Measurements from ENCODE around the gene TTLL10.

TTLL10 gene

DNA sequence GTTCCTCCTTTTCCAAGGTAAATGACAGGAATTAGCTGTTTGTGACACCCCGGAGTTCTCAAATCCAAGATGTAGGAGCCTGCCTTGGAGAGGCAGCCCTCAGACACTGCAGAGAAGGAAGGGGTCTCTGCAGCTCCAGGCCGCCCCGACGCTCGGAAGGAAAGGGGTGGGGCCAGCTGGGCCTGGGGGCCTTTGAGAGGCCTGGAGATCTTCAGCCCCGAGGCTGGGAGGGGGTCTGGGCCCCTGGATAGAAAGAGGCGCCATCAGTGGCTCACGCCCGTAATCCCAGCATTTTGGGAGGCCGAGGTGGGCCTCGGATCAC, 33.9 kb downstream of the TTLL10 start:
- no peak for DNase-seq

DNA sequence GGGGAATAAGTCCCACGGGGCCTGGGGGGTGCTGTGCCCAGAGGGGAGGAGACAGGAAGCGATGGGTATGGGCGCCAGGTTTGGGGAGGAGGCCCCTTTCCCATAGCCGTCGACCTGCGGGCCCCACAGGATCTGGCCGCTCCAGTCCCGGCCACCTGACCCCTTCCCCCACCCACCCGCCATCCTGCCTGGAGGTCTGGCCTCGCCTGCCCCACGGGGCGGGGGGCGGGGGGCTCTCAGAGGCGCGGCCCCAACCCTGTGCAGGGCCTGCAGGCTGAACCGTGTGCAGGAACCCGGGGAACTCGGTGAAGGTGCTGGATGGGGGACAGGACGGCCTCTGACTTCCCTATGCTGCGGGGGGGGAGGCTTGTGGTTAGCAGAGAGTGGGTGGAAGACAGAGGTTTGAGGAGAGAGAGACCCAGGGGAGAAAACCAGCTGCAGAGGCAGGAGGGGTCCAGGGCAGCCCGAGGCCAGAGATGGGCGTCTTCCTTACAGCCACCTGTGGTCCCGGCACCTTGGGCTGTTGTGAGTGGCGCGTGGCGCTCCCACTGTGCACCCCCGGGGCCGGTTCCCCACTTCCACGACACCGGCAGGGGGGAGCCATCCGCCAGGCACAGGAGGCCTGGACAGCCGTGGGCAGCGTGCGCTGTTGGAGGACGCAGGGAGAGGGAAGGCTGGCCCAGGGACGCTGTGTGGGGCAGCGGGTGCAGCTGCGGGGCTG, 35.2 kb downstream of the TTLL10 start:
- DNase-seq = peak; percentile 19

DNA sequence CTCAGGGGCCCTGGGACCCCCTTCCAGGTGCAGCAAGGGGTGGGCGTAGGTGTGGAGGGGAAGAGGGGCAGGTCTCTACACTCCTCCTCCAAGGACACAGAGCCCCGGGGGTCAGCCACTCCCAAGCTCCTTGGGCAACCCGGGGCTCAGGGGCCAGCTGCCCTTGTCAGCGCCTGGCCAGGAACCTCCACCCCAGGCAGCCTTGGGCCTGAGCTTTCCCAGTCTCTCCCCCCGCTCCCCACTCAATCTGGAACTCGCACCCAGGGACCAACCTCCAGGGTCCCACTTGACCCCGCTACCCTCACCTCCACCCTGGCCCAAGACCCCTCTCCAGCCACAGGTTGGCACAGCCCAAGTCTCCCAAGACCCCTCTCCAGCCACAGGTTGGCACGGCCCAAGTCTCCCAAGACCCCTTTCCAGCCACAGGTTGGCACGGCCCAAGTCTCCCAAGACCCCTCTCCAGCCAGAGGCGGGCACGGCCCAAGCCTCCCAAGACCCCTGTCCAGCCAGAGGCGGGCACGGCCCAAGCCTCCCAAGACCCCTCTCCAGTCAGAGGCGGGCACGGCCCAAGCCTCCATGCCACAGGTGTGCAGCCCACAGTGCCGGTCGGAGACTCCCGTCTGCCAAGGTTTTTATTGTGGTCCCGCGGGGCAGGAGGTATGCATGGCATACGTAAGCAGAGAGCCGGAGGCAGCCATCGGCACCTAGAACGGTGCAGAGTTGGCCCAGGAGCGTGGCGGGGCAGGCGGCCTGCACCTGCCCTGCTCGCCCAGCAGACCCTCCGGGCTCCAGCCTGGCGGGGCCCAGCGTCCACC, 37.3 kb downstream of the TTLL10 start:
- no peak for DNase-seq

DNA sequence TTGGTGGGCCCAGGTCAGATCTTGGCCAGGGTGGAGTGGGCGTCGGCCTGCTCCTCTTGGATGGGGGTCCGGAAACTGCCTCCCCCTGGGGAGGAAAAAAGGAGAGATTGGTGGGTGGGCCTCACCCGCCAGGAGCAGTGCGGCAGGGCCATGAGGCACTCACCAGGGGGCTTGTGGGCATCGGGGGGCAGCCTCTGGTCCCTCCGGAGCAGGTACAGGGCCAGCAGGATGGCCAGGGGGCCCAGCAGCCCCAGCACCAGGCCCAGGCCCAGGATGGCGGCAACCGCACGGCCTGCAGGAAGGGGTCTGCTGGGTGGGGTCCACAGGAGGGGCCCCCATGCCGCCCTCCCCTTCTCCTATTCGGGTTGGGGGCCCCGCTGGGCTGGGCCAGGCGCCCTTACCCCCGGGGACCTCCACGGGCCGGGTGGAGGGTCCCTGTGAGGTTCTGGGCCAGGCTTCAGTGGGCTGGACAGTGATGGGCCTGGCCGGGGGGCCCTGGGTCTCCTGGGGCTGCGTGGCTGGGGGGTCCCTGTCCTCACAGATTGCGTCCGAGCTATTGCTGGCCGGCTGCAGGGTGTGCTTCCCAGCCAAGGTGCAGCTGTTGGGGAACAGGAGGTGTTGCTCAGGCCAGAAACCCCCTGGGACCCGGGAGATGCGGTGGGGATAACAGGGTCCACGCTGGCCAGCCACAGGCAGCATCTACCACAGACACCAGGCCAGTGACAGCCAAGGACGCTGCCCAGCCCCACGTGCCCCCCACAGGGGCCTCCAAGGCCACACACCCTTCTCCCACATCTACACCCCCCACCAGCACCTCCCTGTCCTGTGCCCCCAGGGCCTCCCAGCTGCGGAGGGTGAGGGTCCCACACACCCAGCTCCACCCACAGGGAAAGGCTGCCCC, 38.1 kb downstream of the TTLL10 start:
- DNase-seq = no peak

DNA sequence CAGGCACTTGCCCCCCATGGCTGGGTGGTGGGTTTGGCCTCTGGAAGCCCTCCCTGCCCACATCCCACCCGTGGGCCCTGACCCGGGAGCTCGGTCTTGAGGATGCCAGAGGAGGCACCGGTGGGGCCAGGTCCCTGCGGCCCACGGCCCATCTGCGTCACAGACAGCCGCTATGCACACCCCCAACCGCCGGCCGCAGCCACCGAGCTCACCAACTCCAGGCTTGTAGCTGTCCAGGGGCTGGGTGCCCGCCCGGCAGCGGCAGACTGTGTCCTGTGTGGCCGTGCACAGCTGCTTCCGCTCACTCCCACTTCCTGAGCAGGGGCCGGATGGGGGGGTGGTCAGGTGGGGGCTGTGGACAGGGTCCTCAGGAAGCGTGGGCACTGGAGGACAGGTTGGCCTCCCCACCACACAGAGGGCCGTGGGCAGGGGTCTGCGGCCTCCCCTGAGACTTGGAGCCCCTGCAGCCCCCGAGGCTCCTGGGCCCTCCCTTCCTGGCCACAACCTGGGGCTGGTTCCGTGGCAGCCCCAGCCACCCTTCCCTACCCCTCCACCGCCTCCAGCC, 39.2 kb downstream of the TTLL10 start:
- no peak for DNase-seq

DNA sequence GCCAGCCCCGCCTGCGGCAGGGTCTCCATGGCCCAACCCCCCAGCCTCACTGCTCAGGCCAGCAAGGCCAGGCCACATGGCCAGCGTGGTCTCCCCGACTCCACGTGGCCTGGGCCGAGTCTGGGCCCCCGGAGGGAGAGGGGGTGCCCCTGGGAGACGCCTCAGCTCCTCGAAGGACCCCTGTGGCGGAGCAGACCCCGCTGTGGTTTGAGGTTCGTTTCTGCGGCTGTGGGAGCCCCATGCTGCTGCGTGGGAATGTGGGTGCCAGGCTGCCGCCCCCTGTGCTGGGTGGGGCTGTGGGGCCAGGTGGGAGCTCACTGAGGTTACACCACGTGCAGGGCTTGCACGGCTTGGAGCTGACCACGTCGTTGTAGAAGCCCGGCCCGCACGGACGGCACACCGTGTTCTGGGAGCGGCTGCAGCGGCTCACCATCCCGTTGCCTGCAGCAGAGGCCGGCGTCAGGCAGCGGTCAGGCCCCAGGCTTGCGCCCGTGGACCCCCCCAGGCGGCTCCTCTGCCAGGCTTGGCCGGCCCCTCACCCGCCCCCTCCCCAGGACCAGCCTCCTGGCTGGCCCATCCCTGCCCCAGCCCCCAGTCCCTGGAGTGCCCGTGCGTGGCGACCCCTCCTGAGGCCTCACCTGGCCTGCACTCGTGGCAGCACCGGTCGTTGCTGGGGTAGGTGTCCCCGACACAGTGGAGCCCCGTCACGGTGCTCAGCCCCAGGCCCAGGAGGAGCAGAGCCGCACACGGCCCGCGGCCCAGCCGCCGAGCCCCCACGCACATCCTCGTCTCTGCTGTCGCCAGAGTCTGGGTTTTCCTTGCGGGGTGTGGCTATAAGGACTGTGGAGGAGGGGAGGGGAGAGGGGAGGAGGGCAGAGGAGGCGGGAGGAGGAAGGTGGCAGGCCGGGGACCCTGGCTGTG, 39.9 kb downstream of the TTLL10 start, which contains the start of gene TNFRSF4:
Gene TNFRSF4 (minus strand): TSS at position 809 of the 921 bp plus-strand sequence. CDS start 26 bp downstream, at position 783.
- DNase-seq = no peak

DNA sequence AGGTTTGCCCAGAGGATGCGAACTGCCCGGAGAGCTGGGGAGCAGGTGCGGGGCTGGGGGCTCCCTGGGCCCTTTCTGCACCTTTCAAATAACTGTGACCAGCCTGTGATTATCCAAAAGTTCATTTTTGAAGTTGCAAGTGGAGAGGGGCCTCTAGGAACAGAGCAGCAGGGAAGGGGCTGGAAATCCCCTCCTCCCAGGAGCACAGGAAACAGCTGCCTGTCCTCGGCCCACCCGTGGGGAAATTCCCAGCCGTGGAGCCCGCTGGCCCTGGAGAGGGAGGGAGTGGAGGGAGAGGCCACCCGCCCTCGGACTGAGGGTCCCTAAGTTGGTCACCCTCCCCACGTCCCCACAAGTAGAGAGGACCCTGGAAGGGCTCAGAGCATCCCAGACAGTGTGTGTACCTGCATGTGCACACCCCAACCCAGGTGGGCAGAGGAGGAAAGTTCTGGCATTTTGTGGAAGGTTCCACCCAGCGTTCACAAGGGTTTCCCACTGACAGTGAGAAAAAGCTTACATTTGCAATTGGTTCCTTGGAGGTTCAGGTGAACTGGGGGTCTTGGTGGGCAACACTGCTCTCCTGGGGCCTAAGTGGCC, 41.5 kb downstream of the TTLL10 start:
- no peak for DNase-seq

DNA sequence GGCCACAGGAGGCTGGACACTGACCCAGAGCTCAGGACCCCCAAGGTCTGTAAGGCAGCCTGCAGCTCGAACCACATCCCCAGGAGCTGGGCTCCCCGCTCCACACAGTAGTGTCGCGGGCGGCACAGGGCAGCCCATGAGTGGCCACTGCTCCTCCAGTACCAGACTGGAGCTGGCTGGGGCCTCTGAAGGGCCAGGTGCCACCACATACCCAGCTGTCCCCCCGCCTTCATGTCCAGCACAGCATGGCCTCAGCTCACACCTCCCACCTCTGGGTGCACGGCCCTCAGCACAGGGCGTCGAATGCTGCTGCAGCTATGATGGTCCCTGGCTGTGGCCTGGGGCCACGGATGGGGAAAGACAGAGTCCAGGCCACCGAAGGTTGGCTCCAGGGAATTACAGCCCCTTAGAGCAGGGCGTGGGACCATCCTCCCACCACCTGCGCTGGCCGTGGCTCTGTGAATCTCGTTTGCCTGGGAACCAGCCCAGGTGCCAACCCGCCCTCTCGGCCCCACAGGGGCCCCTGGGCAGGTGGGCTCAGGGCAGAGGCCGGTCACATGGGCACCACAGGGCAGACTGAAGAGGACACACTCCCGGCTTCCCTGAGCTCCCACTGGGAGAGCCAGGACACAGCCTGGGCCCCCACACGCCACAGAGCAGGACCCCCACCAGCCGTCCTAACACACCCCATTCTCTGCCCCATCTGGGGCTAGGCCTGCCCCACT, 42.4 kb downstream of the TTLL10 start:
- DNase-seq = no peak

DNA sequence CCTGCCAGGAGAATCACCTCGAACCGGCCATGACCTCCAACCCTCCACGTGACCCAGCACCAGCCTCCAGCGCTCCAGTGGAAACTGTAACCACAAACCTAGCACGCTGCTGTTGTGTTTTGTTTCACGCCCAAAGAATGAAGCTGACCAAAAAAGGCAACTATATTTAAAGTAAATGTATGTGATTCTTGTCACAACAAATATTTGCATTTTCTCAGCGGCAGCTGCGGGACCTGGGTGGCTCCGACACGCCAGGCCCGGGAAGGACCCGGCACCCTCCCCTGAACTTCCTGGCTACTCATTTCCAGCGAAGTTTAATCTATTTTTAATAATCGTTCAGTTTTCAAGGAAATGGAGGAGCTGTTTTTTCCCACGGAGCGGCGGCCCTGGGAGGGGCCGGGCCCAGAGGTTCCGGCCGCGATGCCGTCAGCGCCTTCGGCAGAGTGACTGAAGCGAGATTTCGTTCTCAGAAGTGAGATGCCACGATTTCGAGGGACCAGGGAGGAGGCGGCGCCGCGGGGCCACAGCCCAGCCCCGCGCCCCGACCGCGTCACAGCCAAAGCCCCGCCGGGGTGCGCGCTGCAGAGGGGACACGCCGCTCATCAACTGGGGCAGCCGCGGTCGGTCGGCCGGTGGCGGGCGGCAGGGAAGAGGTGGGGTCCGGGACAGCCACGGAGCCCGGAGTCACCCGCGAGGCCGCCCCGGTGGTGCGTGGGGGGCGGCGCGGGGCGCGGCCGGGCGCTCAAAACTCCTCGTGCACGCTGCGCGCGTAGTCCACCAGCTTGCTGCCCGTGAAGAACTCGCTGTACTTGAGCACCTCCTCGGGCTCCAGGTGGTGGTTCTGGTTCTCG, 43.3 kb downstream of the TTLL10 start:
- DNase-seq = no peak

DNA sequence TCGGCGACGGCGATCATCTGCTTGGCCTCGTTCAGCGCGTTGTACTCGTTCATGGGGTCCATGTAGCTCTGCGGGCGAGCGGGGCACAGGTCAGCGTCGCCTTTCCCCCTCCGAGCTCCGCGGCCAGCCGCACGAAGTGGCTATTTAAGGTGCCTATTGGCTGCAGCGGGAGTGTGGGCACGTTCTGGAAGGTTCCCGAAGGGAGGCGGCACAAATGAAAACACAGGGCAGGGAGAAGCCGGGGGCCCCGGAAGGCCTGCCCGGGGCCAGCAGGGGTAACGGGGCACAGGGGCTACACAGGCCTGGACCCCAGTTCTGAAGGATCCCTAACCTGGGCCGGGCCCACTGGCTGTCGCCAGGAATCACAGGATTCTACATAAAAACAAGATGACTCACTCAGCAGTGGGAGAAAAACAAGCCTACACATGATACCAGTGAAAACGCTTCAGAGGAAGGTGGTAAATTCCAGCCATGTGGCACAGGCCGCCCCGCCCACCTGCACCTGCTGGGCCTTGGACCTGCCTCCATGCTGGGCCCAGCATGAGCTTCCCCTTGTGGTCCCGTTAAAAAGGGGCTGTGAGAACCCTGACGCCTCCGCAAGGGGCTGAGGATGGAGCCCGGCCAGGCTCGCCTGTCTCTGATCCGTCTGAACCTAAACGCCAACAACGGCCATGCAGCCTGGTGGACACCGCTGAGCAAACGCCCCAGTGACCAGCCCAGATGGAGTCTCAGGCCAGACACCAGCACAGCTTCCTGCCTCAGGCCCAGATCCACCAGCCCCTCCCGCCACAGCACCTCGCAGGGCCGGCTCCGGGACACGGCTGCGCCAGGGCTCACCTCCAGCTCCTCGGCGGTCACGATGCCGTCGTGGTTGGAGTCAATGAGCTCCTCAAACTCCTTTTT, 44.2 kb downstream of the TTLL10 start:
- DNase-seq = no peak

DNA sequence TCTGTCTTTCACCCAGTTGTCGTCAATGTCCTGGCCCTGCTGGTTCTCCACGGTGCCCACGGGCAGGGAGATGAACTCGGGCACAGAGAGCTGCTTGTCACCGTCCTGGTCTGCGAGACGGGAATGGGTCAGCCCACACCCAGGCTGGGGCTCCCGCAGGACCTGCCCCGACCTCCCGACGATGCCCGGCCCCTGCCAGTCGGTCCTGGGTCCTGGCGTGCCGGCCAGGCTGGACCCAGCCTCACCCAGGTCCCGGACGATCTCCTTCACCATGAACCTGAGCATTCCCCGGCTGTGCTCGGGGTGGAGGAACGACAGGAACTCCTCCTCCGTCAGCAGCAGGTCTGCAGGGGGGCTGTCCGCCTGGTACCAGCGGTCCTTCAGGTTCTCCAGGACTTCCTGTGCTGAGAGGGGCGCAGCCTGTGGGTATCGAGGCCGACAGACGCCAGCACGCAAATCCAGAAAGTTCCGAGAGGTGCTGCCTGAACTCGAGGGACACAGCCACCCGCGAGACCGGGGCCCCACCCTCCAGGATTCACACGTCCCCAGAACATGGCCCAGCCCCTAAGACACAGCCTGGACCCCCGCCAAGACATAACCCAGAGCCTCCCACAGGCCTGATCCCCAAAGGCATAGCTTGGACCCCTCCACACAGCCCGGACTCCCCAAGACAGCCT, 45.0 kb downstream of the TTLL10 start:
- DNase-seq = no peak

DNA sequence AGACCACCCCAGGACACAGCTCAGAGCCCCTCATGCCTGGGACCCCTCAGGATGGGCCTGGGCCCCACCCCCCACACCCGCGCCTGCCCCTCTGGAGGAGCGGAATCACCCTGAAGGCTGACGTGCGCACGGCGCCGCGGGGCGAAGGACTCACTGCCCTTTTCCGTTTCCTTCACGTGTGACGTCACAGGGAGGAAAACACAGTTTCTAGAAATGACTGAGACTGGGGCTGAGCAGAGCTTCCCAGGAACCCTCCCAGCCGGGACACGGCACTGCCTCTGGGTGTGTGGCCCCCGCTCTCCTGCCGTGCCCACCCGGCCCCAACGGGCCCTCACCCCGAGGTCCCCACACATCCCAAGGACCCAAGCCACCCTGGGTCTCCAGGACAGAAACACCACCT, 45.7 kb downstream of the TTLL10 start:
- no peak for DNase-seq

DNA sequence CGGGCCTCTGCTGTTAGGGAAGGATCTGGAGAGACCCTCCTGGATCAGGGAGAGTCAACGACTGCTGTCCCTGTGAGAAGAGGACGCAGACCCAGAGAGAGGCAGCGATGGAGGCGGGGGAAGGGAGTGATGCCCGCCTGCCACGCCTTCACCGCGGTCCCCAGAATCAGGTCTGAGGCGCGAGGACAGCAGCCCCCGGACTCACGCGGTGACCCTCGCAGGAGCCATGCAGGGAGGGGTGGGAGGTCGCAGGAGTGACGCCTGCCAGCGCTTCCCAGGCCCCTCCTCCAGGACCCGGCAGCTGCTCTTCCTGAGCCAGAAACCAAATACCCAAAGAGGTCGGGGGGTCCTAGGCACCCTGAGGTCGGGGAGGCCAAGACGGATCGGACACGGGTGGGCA, 46.5 kb downstream of the TTLL10 start:
- DNase-seq = no peak

DNA sequence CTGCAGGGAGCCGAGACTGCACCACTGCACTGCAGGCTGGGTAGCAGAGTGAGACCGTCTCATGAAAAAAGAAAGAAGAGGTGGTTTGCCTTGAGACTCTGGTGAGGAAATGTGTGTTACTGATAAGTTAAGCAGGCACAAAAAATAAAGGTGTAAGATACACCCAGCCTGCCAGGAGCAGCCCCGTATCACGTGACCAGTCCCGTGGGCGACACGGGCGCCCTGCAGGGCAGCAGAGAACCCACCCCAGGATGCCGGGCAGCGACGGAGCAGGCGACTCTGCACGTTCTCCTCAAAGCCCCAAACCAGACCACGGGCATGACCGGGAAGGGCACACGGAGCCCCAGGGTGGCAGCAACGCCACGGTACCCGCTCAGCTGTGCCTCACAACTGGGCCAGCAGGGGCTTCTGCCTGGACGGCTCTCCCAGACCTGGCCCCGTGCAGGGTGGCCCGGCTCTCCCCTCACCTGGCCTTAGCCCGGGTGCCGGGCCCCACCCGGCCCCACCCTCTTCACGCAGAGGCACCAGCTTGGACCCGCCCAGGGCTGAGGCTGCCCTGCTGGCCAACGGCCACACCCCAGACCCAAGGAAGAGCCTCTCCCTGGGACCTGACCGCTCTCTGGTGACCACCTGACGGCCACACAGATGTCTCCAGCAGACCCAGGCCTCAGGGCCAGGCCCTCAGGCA, 48.4 kb downstream of the TTLL10 start:
- DNase-seq = no peak

DNA sequence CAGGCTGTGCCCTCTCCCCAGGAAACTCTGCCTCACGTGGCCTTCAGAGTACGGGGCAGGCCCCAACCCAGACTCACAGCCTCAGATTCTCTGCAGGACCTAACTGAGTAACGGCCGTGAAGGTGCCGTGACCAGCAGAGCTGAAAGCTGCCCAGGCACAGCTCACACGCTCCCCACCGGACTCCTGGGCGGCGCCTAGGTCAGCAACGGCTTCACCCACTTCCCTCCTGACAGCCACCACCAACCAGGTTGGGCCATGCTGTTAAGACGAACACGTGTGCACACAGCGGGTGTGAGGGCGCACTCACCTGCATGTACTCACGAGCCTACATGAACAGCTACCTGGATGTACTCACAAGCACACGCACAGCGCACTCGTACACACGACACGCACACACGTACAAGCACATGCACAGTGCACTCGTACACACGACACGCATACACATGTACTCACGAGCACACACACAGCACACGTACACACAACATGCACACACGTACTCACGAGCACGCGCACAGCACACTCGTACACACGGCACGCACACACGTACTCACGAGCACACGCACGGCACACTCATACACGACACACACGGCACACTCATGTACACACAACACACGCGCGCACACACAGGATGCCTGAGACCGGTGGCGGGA, 49.0 kb downstream of the TTLL10 start:
- no peak for DNase-seq

DNA sequence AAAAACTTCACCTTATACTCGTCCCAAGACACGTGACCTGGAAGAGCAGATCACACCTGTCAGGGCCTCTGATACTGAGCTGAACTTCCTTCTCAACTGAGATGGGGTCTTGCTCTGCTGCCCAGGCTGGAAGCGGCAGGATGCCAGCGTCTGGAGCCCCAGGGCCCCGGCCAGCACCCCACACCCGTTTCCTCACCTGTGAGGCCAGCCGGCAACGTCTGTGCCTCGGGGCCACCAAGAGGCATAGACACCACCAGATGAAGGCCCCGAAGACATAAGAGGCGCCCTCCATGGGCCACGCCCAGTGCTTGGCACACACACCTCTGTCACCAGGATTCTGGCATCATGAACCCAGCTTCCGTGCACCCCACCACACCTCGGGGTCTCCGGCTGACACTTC, 49.6 kb downstream of the TTLL10 start:
- DNase-seq = no peak

DNA sequence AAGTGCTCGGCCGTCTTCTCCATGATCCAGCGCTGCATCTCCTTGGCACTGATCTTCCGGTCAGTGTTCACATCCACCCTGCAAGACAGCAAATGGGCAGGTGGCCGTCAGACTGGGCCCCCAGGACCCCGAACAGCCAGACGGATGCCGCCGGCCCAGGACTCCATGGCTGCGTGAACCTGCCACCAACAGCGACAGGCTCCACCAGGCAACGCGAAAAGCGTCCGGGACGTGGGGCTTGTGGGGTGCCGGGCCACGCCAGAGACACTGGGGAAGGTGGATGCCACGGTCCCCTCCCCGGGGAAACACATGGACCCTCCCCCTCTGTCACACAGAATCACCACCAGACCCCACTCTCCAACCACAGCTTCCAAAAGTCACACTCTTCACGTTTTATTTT, 50.2 kb downstream of the TTLL10 start:
- no peak for DNase-seq

All from fibroblast of skin of scalp (primary cell).